ENCODE measurements around the gene TMEM59L. TPM values are rescaled to one million over a fixed set of nuclear protein-coding genes. Genes with fewer than 3 reads are reported as not detected.

TMEM59L gene
- total and polyA plus RNA-seq, 2 of the 4 experiments (the other 2 are of a cell fraction) = under 0.01 to 5.9 TPM

DNA sequence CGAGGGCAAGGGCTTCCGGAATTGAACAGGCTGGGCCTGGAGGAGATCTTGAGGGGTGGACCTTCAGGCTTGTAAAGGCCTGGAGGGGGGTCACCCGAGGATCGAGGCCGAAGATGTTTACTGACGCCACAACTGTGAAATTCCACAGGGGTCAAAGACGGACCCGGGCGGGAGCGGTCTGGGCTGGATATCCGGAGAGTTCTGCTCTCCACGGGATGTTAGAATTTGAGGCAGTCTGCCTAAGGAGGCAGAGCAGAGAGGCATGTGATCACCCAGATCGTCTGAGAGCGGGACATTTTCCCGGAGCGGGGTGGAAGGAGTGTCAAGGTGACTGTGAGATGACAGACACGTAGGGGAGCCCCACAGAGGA lies 37.3 kb downstream of the TMEM59L start:
- H2AK9ac ChIP-seq (replicated peaks; ENCODE audit: low read depth, low read length, poor library complexity) = peak overlapping the region; percentile 22
- H2BK120ac ChIP-seq (ENCODE audit: low read depth, low read length) = peak overlapping the region; percentile 85
- TF ChIP-seq, protein P1, sequence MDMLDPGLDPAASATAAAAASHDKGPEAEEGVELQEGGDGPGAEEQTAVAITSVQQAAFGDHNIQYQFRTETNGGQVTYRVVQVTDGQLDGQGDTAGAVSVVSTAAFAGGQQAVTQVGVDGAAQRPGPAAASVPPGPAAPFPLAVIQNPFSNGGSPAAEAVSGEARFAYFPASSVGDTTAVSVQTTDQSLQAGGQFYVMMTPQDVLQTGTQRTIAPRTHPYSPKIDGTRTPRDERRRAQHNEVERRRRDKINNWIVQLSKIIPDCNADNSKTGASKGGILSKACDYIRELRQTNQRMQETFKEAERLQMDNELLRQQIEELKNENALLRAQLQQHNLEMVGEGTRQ (IDR thresholded peaks at IDR 0.05; ENCODE audit: low read depth, low read length) = peak; percentile 21; the same call in 1 of the 2 replicates
- TF ChIP-seq RFX5 (IDR thresholded peaks at IDR 0.05; ENCODE audit: low read depth, low read length) (no peak), SMC3 (IDR thresholded peaks at IDR 0.05; ENCODE audit: low read depth, low read length) (no peak), CEBPB (IDR thresholded peaks at IDR 0.05; ENCODE audit: low read depth, low read length) (no peak), BHLHE40 (IDR thresholded peaks at IDR 0.05; ENCODE audit: low read depth, low read length) (no peak), MAZ (IDR thresholded peaks at IDR 0.05; ENCODE audit: borderline replicate concordance, low read depth, low read length) (no peak), NFE2L2 (IDR thresholded peaks at IDR 0.05; ENCODE audit: low read depth, low read length) (no peak), RCOR1 (IDR thresholded peaks at IDR 0.05; ENCODE audit: insufficient replicate concordance, low read length) (no peak)
- H3K9me1 ChIP-seq (ENCODE audit: insufficient read depth, low read length) = peaks cover 30% of the 10 kb centered on the region
- ChIA-PET CTCF (no interaction called here), POLR2A (ENCODE audit: unreplicated experiment) (no interaction called here)
- peak overlapping the region; percentile 83 for H4K91ac ChIP-seq (ENCODE audit: insufficient read depth, low read depth, low read length)
- peak overlapping the region; percentile 64 for H3K56ac ChIP-seq (ENCODE audit: extremely low read depth, insufficient read depth, low read length)
- peak overlapping the region; percentile 90 for H3K4ac ChIP-seq (ENCODE audit: low read depth, low read length)
- peak; percentile 64 for ATAC-seq (ENCODE audit: low read depth)
- H4K5ac ChIP-seq (ENCODE audit: low read depth, low read length) = peak overlapping the region; percentile 13; the same call in 1 of the 2 replicates
- 3% methylated on average over 6 of the region's 17 CpGs; no CpG with 5 or more reads in 1 of the 2 experiments for WGBS, 2 experiments (ENCODE audit: extremely low coverage in 2 of 2, insufficient read length in 1 of 2)
- H3K18ac ChIP-seq (ENCODE audit: low read depth, low read length) = peak overlapping the region; percentile 59
- H2AFZ ChIP-seq (replicated peaks; ENCODE audit: low read length, poor library complexity) = peak overlapping the region; percentile 84
- peak overlapping the region; percentile 45 for H3K14ac ChIP-seq (replicated peaks; ENCODE audit: low read depth, low read length)
- dilution Hi-C loops (cut with HindIII; ENCODE audit: low sequenced_read_pairs, unreplicated experiment) (no loop called here), in situ Hi-C loops (cut with MboI; ENCODE audit: low sequenced_read_pairs) (no loop called here), intact Hi-C loops (cut with micrococcal nuclease) (loop anchor here (1.0 kb wide), 1 partner anchor 56 kb away; no protein-coding TSS in a partner anchor)
- H3K23ac ChIP-seq (ENCODE audit: low read depth, low read length) = peak overlapping the region; percentile 85
- H3K4me3 ChIP-seq (ENCODE audit: insufficient read depth, low read depth, low read length) = no peak overlapping the region
- H3K27ac ChIP-seq (ENCODE audit: insufficient read depth, low read length) = peak overlapping the region; percentile 71
- BruUV-seq (replicated peaks) = no TSS peak
- H3K4me2 ChIP-seq (ENCODE audit: low read depth, low read length) = peak overlapping the region; percentile 58
- H3K36me3 ChIP-seq (ENCODE audit: control insufficient read depth, insufficient read depth, low read length) = no peaks in the 10 kb centered on the region
- H3K9ac ChIP-seq (ENCODE audit: low read depth, low read length) = peak overlapping the region; percentile 19; the same call in 1 of the 2 replicates
- H3K27me3 ChIP-seq (ENCODE audit: control insufficient read depth, insufficient read depth, low read length) = no peaks in the 10 kb centered on the region
- peak overlapping the region; percentile 84 for H2BK20ac ChIP-seq (ENCODE audit: low read depth, low read length)
- H3K4me1 ChIP-seq (ENCODE audit: control insufficient read depth, insufficient read depth, low read length) = peaks cover 37% of the 10 kb centered on the region
- peaks cover 34% of the 10 kb centered on the region for H4K20me1 ChIP-seq (ENCODE audit: insufficient read depth, low read length)
- H2BK5ac ChIP-seq (ENCODE audit: low read depth, low read length, poor library complexity, severe bottlenecking) = peak overlapping the region; percentile 81
- DNase-seq = peak; percentile 61
- H3K79me1 ChIP-seq (ENCODE audit: low read depth in 1 of 2, low read length in 2 of 2) = peaks cover 22 to 61% of the 10 kb centered on the region in 2 experiments; a peak in 3 of 4 replicates
- peak overlapping the region; percentile 55; the same call in 1 of the 3 replicates for H2BK15ac ChIP-seq (ENCODE audit: low read depth, low read length)
- H3K9me3 ChIP-seq (ENCODE audit: control insufficient read depth, insufficient read depth, low read length) = no peaks in the 10 kb centered on the region
- peak overlapping the region; percentile 20 to 83 for H4K8ac ChIP-seq (ENCODE audit: low read depth in 2 of 2, low read length in 2 of 2)
- H2AK5ac ChIP-seq (ENCODE audit: low read depth, low read length) = peak overlapping the region; percentile 71

Data from IMR-90 (cell line).